ENCODE measurements around the gene TPX2.

- TF ChIP-seq CTCF (IDR thresholded peaks at IDR 0.05) (no peak), POLR2A (IDR thresholded peaks at IDR 0.05) (no peak)
Measured at GRCh38 chr20:31774408-31774807, 35.3 kb downstream of the TPX2 start.
